Measurements from ENCODE around the gene CDH20. TPM values are rescaled to one million over a fixed set of nuclear protein-coding genes. Genes with fewer than 3 reads are reported as not detected.

CDH20 gene
- total and polyA plus RNA-seq, 8 donors: 0.17 to 0.48 (median 0.26) TPM; not detected in 1

DNA sequence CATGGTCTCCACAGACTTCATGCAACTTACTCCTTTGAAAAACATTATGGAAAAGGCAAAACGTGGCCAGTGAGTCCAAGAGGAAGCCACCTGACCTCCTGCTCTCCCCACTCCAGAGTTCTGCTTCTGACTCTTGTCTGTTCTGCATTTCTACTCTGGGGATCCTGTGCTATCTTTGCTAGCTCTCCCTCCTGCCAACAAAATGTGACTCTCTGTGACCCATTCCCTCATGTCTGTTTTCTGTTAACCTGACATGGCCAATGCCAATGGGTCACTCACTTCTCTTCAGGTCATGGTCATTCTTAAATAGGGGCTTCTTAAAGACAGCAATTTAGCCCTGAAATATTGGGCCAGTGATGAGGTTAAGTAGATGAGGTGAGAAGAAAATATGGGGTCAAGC, 210.3 kb downstream of the CDH20 start:
- Histone ChIP-seq H3K36me3 (no peaks in the 10 kb centered on the region), H3K27me3 (no peaks in the 10 kb centered on the region), H3K4me1 (no peaks in the 10 kb centered on the region), H3K4me3 (no peak overlapping the region), H3K9me3 (no peaks in the 10 kb centered on the region), H3K27ac (no peak overlapping the region)
- DNase-seq: no peak
- TF ChIP-seq, protein P1, sequence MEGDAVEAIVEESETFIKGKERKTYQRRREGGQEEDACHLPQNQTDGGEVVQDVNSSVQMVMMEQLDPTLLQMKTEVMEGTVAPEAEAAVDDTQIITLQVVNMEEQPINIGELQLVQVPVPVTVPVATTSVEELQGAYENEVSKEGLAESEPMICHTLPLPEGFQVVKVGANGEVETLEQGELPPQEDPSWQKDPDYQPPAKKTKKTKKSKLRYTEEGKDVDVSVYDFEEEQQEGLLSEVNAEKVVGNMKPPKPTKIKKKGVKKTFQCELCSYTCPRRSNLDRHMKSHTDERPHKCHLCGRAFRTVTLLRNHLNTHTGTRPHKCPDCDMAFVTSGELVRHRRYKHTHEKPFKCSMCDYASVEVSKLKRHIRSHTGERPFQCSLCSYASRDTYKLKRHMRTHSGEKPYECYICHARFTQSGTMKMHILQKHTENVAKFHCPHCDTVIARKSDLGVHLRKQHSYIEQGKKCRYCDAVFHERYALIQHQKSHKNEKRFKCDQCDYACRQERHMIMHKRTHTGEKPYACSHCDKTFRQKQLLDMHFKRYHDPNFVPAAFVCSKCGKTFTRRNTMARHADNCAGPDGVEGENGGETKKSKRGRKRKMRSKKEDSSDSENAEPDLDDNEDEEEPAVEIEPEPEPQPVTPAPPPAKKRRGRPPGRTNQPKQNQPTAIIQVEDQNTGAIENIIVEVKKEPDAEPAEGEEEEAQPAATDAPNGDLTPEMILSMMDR (IDR thresholded peaks at IDR 0.05): no peak
- no peak for ATAC-seq
- intact Hi-C loops (cut with DNase I): no loop called here

DNA sequence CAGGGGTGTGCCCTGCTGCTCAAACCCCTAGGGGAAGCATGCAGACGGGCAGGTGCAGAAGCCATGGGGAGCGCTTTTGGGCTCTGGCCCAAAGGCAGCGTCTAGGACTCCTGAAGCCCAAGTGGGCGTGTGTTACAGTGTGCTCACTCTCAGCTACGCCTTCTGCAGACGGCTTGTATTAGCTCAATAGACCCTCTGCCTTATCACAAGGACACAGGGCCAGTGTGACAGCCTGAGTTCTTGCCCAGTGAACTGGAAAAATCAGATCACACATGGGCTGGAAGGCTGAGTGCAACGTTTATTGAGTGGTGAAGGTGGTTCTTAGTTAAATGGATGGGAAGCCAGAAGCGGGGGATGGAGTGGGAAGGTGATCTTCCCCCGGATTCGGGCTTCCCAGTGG, 210.9 kb downstream of the CDH20 start:
- Histone ChIP-seq H3K9me3 (no peaks in the 10 kb centered on the region), H3K4me3 (no peak overlapping the region), H3K27me3 (no peaks in the 10 kb centered on the region), H3K4me1 (no peaks in the 10 kb centered on the region), H3K27ac (no peak overlapping the region), H3K36me3 (no peaks in the 10 kb centered on the region)
- no peak for DNase-seq
- intact Hi-C loops (cut with DNase I): no loop called here
- ATAC-seq: no peak
- TF ChIP-seq, protein P1 (IDR thresholded peaks at IDR 0.05): no peak

DNA sequence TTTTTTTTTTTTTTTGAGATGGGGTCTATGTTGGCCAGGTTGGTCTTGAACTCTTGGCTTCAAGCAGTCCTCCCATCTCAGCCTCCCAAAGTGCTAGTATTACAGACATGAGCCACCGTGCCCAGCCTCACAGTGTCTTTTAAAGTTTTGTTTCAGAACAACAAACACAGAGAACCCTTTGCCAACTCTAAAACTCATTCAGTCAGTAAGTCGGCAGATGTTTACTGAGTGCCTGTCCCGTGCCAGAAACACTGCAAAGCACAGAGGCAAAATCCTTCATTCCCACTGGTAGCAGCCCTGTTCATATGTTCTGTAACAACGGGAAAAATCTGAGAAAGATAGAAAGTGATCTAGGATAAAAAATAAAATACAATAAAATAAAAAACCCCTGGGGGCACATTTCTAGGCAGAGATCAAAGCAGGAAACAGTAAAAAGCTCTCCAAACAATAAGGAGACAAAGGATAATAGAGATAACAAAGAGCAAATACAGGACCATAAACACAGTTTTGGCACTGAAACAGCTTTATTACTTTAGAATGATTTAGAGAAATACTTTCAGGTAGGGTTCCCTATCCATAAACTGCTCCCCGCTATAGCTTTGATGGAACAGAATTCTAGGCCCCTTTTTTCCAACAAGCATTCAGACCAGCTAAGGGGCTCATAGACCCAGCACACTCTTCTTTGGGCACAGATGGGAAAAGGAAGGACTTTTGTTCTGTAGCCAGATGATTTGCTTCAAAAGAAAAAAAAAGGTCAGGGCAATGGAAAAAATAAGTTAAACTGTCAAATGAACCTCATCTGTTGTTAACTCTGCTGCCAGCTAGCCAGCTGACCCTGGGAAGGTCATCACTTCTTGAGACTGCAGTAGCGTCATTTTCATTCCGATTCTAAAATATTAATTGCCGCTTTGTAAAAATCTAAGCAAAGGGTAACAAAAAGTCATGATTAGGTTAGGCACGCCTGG, 212.3 kb downstream of the CDH20 start:
- Histone ChIP-seq H3K9me3 (no peaks in the 10 kb centered on the region), H3K4me3 (no peak overlapping the region), H3K27me3 (no peaks in the 10 kb centered on the region), H3K36me3 (no peaks in the 10 kb centered on the region), H3K4me1 (no peaks in the 10 kb centered on the region), H3K27ac (no peak overlapping the region)
- ATAC-seq (no peak), DNase-seq (no peak)
- intact Hi-C loops (cut with DNase I): no loop called here
- TF ChIP-seq, protein P1 (IDR thresholded peaks at IDR 0.05): no peak

DNA sequence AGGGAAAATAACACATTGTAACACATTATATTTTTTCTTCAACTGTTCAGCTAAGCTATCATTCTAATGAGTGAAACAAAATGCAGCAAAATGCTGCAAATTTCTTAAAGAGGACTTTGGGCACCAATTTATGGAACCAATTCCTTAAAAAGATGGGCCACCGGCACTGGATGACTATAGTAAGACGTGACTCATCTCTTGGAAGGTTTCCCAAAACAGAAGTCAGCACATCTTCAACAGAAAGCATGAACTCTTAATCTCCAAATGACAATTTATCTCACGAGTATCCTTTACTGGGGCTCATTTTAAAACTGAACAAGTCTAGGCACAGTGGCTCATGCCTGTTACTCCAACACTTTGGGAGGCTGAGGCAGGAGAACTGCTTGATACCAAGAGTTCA, 213.4 kb downstream of the CDH20 start:
- intact Hi-C loops (cut with DNase I): no loop called here
- Histone ChIP-seq H3K9me3 (no peaks in the 10 kb centered on the region), H3K36me3 (no peaks in the 10 kb centered on the region), H3K27me3 (no peaks in the 10 kb centered on the region), H3K27ac (no peak overlapping the region), H3K4me3 (no peak overlapping the region), H3K4me1 (no peaks in the 10 kb centered on the region)
- ATAC-seq (no peak), DNase-seq (no peak)
- TF ChIP-seq, protein P1 (IDR thresholded peaks at IDR 0.05): no peak

DNA sequence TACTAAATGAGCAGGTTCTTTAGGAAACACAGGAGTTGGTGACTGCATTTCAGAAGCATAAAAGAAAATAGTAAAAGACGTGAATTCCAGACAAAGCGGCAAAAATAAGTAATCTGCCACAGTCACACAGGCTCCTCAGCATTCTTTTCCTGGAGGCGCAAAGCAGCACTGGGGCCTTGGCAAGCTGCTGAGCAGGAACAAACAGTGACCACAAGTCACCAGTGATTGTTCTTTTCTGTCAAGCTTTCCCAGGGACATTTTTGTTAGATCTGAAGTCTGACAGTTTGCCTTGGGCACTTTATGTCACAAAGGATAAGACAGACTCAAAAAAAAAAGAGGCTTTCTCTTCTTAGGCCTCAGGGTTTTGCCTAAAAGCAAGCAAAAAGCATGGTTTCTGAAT, 216.2 kb downstream of the CDH20 start:
- Histone ChIP-seq H3K9me3 (no peaks in the 10 kb centered on the region), H3K36me3 (no peaks in the 10 kb centered on the region), H3K27ac (no peak overlapping the region), H3K4me1 (no peaks in the 10 kb centered on the region), H3K27me3 (peaks cover 0 to 4% of the 10 kb centered on the region in 2 donors), H3K4me3 (no peak overlapping the region)
- DNase-seq (no peak), ATAC-seq (no peak)
- TF ChIP-seq, protein P1 (IDR thresholded peaks at IDR 0.05): no peak
- intact Hi-C loops (cut with DNase I): no loop called here

All from left lung (tissue), 10 donors.